Measurements from ENCODE around the gene PRKAG1.

GRCh38 chr12:48985901-48986300, 32.7 kb downstream of the PRKAG1 start:
- TF ChIP-seq, protein P1, sequence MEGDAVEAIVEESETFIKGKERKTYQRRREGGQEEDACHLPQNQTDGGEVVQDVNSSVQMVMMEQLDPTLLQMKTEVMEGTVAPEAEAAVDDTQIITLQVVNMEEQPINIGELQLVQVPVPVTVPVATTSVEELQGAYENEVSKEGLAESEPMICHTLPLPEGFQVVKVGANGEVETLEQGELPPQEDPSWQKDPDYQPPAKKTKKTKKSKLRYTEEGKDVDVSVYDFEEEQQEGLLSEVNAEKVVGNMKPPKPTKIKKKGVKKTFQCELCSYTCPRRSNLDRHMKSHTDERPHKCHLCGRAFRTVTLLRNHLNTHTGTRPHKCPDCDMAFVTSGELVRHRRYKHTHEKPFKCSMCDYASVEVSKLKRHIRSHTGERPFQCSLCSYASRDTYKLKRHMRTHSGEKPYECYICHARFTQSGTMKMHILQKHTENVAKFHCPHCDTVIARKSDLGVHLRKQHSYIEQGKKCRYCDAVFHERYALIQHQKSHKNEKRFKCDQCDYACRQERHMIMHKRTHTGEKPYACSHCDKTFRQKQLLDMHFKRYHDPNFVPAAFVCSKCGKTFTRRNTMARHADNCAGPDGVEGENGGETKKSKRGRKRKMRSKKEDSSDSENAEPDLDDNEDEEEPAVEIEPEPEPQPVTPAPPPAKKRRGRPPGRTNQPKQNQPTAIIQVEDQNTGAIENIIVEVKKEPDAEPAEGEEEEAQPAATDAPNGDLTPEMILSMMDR (conservative IDR thresholded peaks at IDR 0.05; ENCODE audit: low read length) = no peak
- no peak for TF ChIP-seq EZH2phosphoT487 (IDR thresholded peaks at IDR 0.05; ENCODE audit: borderline replicate concordance)

Measured in Loucy (cell line).